ENCODE data around the gene EPN2.
A peak's percentile ranks its signal among the peaks of the same experiment; 100 is the strongest.
"Not testable (repeated sequence)": the region's sequence is repeated elsewhere in the genome, so short reads cannot be mapped to it uniquely, and the experiment has no call there.

The EPN2 gene

DNA sequence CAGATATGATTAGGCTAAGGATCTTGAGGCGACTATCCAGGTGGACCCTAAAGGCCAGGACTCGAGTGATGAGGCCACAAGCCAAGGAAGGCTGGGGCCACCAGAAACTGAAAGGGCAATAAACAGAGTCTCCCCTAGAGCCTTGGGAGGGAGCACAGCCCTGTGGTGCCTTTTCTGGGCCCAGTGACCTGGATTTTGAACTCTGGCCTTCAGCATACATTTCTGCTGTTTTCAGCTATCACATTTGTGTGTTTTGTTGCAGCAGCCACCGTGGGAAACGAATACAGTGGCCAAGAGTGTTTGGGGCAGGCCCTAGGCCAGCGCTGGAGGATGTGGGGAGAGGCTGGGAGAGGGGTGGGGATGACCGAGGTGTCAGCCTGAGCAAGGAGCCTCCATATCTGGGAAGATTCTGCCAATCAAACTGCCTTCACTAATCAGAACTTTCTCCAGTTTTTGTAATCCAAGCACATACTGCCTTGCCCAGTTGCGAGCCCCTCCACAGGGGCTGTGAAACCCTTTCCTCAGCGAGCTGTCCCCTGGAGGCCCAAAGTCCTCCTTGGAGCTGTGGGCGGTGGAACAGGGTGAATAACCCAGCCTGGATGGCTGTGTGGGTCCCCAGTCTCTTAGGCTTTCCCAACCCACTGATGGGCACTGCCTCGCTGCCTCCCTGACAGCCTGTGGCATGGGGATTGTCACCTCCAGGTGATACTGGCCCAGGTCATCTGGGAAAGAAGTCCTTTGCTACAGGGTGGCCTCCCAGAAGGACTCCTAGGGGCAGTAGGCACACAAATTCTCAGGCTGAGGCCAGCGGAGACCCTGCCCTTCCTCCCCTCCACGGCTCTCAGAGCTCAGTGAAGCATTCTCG is 108.6 kb downstream of the EPN2 start:
- no peak for DNase-seq (ENCODE audit: low spot score)

DNA sequence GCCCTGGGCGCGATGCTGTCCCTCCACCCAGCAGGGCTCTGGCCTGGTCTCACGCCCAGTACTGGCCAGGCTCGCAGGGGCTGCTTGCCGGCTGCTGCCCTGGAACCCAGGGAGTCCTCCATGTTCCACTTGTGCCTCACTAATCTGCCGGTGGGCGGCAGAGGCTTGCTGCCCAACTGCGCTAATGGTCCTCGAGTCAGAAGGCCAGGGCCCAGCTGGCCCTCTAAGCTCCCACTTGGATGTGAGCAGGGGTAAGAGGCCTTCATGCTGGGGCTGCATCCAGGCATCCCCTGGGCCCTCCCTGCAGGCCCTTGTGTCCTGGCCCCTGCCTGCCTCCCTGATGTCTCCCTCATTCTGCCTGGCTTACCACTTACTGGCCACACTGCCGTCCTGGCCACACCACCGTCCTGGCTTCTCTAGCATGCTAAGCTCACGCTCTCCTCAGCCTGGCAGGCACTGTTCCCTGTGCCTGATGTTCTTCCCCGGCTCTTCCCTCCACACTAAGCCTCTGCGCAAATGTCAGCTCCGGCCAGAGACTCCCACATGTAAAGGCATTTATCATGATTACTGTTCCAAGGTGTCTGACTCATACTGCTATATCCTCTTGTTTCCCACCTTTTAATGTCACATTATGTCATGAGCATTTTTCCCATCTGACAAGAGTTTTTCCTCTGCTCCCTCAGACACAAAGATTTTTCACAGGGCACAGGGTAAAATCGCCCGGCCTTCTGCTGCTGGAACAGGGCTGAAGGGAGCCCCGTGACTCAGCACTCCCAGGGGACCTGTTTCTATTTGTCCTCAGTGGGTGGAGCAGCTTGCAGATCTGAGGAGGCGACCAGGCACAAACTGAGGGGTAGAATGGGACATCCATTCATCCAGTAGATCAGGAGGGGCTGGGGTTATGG is 109.4 kb downstream of the EPN2 start:
- DNase-seq (ENCODE audit: low spot score), result peak; percentile 69

DNA sequence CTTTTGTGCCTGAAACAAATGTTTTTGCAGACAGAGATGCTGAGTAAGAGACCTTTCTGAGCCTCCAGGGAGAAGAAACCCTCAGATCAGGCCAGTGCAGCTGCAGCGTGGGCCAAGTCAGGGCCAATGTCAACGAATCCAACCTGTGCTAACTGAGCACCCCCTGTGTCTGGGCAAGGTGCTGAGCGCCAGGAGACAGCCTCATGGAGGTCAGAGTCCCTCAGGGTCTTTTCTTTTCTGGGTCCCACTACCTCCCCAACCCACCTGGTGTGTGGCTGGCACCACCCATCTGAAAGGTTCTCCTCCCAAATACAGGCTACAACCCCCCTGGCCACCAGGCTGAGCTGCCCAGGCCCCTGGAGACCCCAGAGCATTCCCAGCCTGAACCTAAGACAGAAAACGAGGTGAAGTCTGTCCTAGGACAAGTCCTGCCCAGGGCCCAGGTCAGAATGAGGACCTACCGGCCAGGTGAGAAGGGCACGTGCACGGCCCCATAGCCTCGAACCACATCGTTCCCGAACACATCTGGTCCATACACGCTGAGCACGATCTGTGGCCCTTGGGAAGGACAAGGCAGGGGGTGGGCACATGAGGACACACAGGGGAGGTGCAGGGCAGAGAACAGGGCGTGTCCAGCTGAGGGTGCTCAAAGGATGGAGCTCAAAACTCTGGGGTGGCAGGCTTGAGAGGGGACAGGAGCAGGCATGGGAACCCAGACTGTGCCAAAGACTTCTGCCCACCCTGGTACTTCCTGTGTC is 110.3 kb downstream of the EPN2 start:
- no peak for DNase-seq (ENCODE audit: low spot score)

DNA sequence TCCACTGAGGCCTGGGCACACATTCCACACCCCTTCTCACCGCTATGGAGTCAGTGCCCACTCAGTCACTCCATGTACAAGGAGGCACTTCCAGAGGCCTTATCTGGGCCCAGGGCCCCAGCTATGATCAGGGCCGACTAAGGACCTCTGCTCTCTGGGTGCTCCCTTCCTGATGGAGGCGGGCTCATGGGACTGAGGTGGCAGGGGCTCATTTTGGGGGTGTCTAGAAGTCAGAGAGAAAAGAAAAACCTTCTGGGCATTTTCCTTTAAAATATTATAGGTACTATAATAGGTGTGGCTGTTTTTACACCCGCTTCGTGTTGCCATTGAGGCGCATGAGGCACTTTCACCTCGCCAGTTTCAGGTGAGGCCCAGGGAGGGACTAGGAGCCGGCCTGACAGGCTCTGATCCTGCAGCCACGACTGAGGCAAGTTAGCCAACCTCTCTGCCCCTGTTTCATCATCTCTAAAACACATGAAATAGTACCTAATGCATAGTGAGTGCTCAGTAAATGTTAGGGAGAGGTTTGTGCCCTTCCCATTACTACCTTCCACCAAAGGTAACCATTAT is 111.0 kb downstream of the EPN2 start:
- DNase-seq (ENCODE audit: low spot score), result no peak

DNA sequence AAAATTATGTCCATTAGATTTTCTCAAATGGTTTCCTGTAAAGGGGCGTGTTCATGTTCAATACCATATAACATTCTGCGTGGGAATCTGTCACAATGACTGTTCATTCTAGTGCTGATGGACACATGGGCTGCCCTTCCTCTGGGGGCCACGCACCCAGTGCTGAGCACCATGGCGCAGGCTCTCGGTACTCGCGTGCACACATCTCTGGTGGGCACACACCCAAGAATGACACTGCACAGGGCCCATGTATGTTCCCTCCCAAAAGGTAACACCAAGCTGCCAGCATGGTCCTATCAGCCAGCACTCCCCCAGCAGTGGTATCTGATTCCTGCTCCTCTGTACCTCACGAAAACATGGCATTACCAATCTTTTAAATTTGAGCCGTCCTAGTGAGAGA is 111.6 kb downstream of the EPN2 start:
- no peak for DNase-seq (ENCODE audit: low spot score)

DNA sequence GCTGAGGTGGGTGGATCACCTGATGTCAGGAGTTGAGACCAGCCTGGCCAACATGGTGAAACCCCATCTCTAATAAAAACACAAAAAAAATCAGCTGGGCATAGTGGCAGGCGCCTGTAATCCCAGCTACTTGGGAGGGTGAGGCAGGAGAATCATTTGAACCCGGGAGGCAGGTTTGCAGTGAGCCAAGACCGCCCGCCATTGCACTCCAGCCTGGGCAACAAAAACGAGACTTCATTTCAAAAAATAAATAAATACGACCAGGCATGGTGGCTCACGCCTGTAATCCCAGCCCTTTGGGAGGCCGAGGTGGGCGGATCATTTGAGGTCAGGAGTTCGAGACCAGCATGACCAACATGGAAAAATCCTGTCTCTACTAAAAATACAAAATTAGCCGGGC is 116.2 kb downstream of the EPN2 start:
- DNase-seq (ENCODE audit: low spot score), result not testable (repeated sequence)

DNA sequence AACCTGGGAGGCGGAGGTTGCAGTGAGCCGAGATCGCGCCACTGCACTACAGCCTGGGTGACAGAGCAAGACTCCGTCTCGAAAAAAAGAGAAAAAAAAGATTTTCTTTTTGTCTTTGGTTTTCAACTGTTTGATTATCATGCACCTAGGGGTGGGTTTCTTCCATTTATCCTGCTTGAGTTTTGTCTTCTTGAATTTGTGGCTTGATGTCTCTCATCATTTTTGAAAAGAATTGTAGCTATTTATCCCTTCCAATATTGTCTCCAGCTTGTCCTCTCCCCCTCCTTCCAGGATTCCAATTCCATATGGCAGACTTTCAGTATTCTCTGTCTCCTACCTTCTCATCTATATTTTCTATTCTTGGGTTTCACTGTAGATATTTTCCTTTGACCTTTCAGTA is 117.6 kb downstream of the EPN2 start:
- no peak for DNase-seq (ENCODE audit: low spot score)

DNA sequence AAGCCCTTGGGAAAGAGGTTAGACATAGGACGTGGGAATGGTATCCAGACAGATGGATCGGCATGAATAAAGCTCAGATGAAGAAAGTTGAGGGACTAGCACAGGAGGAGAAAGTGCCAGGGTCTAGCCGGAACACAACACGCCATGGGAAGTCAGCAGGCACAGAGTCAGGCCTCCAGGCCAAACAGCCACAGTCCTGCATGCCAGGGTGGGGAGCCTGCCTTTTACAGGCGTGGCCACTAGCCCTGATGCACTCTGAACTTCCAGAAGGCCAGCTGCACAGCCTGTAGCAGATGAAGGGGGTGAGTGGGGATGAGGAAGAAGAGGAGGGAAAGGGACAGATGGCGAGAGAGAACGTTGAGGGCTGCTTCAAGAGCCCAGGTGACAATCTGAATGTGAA is 120.2 kb downstream of the EPN2 start:
- DNase-seq (ENCODE audit: low spot score), result no peak

DNA sequence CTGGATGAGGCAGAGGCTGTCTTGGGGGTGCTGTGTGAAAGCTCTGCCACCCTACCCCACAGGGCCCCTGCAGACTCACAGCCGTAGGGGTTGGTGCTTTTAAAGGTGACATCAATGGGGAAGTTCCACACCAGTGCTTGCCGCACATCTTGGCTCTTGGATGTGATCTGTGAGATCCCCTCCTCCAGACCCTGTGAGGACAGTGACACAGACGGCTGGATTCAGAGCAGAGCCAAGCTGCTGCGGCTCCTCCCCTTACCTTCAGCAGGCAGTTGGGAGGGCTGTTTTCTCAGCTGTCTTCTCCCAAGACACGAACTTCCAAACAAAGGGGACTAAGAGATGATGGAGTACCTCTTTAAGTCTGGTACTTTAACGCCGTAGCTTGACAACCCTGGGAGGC is 120.6 kb downstream of the EPN2 start:
- no peak for DNase-seq (ENCODE audit: low spot score)

DNA sequence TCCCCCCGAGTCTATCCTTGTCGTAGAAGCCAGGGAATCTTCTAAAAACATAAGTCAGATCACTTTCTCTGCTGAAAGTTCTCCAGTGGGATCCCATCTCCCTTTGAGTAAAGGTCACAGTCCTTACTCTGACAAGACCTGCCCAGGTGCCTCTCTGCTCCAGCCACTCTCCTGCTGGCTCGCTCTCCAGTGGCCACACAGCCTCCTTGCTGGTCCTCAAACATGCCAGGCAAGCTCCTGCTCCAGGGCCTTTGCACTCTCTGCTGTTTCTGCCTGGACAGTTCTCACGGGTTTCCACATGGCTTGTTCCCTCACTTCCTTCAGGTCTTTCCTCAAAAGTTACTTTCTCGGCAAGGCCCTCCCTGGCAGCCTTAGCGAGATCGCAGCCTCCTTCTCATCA is 122.0 kb downstream of the EPN2 start:
- no peak for DNase-seq (ENCODE audit: low spot score)

DNA sequence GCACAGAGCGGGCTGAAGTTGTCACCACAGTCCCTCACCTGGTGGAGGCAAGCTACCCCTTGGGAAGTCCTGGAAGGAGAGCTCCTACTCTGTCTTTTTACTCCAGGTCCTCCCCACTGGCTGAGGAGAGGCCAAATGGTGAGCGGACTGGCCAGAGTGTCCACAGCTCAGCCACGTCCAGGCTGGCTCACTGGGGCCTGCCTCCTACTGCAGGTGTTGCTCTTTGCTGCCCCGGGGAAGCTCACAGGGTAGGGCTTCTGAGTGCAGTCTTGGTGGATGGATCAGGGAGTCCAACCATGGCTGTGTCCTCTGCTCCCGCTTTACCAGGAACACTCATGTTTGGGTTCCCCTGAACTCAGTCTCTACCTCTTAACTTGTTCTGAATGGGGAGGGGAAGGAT is 122.7 kb downstream of the EPN2 start:
- DNase-seq (ENCODE audit: low spot score), result no peak

DNA sequence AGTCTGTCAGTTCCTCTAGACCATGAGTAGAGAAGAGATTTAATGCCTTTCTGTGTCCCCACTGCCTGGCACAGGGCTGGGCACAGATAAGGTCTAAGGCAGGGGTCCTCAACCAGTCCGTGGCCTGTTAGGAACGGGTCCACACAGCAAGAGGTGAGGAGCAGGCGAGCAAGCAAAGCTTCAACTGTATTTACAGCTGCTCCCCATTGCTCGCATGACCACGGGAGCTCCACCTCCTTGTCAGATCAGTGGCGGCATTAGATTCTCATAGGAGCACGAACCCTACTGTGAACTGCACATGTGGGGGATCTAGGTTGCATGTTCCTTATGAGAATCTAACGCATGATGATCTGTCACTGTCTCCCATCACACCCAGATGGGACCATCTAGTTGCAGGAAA is 123.6 kb downstream of the EPN2 start:
- DNase-seq (ENCODE audit: low spot score), result no peak

DNA sequence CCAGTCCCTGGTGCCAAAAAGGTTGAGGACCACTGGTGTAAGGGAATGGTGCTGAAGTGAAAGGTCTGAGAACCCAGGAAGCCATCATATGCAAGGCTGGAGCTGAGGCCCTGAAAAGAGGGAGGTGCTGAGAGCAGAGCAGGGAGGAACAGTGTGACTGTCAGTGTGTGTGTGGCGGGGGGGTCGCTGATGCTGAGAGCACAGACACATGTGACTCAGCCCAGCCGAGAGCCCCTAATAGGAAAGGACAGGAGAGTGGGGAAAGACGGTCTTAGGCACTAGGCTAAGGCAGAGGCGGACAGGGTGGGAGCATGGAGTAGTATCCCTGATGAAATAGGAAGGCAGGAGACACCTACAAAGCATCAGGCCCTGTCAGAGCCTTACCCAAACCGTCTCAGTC is 124.2 kb downstream of the EPN2 start:
- DNase-seq (ENCODE audit: low spot score), result no peak

DNA sequence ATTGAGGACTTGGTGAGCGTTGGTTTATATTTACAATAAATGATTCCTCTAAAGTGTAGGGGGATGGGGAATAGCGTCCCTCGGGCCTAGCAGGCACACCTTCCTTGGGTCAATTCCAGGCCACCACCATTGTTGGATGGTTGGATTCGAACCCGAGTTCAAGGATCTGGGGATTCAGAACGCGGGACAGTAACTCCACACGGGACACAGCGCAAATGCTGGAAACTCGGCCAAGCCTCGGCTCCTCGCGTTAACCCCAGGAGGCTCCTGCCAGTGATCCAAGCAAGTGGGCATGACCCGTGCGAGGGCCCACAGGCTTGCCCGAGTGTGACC is 124.7 kb downstream of the EPN2 start:
- DNase-seq (ENCODE audit: low spot score), result no peak

DNA sequence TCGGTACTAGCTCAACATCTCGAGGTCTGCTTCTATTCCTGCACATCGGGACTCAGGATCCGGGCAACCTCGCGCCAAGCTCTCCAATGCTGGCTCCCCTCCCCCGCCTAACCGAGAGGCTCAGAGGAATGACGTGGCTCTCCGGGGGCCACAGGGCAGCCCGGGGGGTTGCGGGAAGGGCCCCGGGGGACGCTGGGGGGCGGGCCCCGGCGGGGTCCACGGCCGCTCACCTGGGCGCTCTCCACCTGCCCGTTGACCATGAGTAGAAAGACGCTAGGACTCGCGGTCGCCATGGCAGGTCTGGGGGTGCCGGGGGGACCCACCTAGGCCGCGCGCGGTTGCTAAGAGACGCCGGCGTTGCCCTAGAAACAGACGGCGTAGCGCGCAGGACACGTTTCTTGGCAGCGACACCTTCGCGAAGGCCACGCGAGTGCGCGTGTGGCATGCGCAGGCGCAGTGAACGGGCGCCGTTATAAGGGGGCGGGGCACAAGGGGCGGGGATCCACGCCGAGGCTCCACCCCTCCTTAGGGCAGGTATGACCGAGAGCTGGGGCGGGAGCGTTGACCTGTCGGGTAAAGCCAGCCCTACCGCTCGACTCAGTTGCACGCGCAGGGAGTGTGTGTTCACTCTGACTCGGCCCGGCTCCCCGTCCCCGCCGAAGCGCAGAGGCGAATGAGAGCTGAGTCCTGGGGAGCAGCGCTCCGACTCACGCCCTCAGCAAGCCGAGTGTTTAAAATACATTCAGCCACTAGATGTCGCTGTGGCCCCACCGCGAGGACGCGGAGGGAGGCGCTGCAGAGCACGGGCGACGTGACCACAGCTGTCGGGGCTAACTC is 125.3 kb downstream of the EPN2 start, which contains the start of gene B9D1:
TSS of gene B9D1 (minus strand) at position 447 of the 837 bp plus-strand sequence. CDS start at position 293, 154 bp downstream.
- peak; percentile 93 for DNase-seq (ENCODE audit: low spot score)

DNA sequence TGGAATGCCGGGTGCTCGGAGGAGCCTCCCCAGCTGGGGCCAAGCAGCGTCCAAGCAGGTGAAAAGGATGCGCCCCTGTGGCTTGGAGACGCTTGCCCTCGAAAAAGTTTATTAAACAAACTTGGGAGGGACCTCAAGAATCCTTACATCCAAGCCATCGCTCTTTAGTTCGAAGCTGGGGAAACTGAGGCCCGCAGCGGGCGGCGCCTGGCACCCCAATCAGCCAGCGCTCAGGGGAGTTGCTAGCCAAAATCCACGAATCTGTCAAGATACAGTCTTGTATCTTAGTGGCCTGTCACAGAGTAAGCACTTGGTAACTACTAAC is 125.9 kb downstream of the EPN2 start:
- DNase-seq (ENCODE audit: low spot score), result no peak

DNA sequence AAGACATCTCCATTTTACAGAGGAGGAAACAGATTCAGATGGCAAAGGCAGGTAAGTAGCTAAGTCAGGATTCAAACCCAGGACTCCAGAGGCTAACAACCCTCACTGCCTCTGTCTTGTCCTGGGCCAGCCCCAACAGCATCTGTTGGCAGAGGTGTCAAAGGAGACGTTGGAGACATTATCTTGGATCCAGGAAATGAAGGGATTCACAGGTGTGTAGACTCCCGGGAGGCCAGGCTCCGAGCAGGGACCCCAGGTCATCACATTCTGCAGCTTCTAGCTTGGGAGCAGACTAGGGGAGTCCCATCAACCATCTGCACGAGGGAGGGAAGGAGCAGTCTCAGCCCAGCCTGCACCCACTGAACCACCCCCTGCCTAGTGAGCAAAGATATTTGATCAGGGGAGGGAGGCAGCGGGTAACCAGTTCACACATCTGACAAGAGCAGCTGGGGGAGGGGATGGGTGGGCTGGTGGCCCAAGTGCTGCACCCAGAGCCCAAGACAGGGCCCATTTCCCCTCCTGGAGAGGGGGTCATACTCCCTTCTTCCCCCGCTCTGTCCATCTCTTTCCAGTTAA is 126.4 kb downstream of the EPN2 start:
- no peak for DNase-seq (ENCODE audit: low spot score)

DNA sequence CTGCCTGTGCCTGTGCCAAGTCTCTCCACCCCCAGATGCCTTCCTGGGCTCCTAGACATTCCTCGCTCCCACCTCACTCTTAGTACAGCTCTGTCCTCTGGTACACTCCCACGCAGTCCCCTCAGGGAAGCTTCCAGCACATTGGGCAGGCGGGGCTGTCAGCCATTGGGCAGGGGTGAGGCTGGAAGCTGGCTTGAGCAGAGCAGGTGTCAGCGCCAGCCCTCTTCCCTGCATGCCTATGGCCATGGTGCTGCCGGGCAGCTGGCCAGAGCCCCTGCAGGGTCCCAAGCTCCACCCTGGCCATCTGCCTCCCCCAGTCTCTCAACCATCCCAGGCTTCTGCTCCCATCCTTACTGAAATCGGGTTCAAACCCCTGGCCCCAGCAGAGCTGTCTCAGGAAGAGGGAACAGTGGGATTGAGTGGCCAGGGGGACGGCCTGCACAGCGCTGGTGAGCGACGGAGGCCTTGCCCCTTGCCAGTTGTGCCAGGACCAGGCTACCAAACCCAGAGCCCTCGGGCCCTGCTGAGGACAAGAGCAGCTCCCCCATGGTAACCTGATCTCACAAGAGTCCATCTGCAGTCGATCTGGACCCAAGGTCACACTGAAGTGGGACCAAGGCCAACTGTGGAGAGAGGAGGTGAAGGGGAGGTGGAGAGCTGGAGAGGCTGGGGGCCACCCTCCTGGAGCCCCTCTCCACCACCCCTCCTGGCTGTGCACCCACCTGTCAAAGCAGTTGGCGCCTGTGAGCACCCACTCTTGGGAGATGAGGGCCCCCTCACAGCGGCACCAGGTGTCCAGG is 127.7 kb downstream of the EPN2 start:
- no peak for DNase-seq (ENCODE audit: low spot score)

DNA sequence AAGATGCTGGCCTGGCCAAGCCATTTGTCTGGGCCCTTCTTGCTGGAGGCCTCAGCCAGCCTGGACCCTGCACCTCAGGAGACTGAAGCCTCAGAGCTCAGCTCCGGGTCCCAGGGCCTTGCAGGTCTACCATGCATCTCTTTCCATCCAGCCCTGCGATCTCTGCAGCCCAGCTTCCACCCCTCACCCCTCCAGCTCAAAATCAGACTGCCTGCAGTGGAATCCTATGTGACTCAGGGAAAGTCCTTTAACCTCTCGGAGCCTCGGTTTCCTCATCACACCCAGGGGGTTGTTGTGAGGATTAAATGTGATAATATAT is 128.3 kb downstream of the EPN2 start:
- DNase-seq (ENCODE audit: low spot score), result no peak
